SK-N-DZ (cell line): ENCODE measurements around the gene PGPEP1.
A peak's percentile ranks its signal among the peaks of the same experiment; 100 is the strongest.
"Not testable (repeated sequence)": the region's sequence is repeated elsewhere in the genome, so short reads cannot be mapped to it uniquely, and the experiment has no call there.

Experiments used
- DNase-seq: peaks from one replicate; pipeline ENCODE4 v3.0.0-alpha.2; 2015; ENCODE audit warnings: low spot score

Gene PGPEP1

GRCh38 chr19:18364277-18364825 lies 24.0 kb downstream of the PGPEP1 start:
- not testable (repeated sequence) for DNase-seq

GRCh38 chr19:18364826-18365528 lies 24.6 kb downstream of the PGPEP1 start:
- DNase-seq = peak; percentile 60

GRCh38 chr19:18366021-18366435 lies 25.6 kb downstream of the PGPEP1 start:
- DNase-seq = no peak

GRCh38 chr19:18368504-18369222 lies 28.3 kb downstream of the PGPEP1 start:
- no peak for DNase-seq

- DNase-seq = no peak
Observed at GRCh38 chr19:18373407-18373891, 33.1 kb downstream of the PGPEP1 start.

- DNase-seq = peak; percentile 36
Observed at GRCh38 chr19:18373892-18374629, 33.7 kb downstream of the PGPEP1 start.

- no peak for DNase-seq
Observed at GRCh38 chr19:18377026-18377425, 36.6 kb downstream of the PGPEP1 start.

- DNase-seq = no peak
Observed at GRCh38 chr19:18379803-18380747, 39.7 kb downstream of the PGPEP1 start.

GRCh38 chr19:18380843-18381242 lies 40.4 kb downstream of the PGPEP1 start:
- DNase-seq = no peak

- DNase-seq = not testable (repeated sequence)
Observed at GRCh38 chr19:18383622-18384021, 43.2 kb downstream of the PGPEP1 start.

GRCh38 chr19:18384775-18385174 lies 44.4 kb downstream of the PGPEP1 start:
- DNase-seq = no peak

GRCh38 chr19:18385359-18385674 lies 44.9 kb downstream of the PGPEP1 start:
- DNase-seq = no peak

- DNase-seq = no peak
Observed at GRCh38 chr19:18385675-18386542, 45.5 kb downstream of the PGPEP1 start, which contains the start of gene GDF15. Gene GDF15 (plus strand): TSS chr19:18386158. CDS start chr19:18386190, 32 bp downstream.

- DNase-seq = no peak
Observed at GRCh38 chr19:18386543-18387271, 46.3 kb downstream of the PGPEP1 start.

GRCh38 chr19:18388100-18388959 lies 47.9 kb downstream of the PGPEP1 start:
- peak; percentile 69 for DNase-seq

- no peak for DNase-seq
Observed at GRCh38 chr19:18388960-18389725, 48.7 kb downstream of the PGPEP1 start.

- no peak for DNase-seq
Observed at GRCh38 chr19:18389726-18390064, 49.3 kb downstream of the PGPEP1 start.
